Neural progenitor cell (in vitro differentiated cells): ENCODE data around the gene MICU2. TPM values are rescaled to one million over a fixed set of nuclear protein-coding genes. Genes with fewer than 3 reads are reported as not detected.

ENCODE experiments used
- DNase-seq: peaks from one replicate; pipeline ENCODE4 v3.0.0-alpha.2; 2016; ENCODE audit warnings: low spot score
- H2AFZ ChIP-seq: fragments of 200-600 bp; sonication (generic); replicated peaks from 2 replicates; pipeline ENCODE4 v1.6.1; 2016; ENCODE audit warnings: antibody characterized with exemption
- H3F3A ChIP-seq: fragments of 200-600 bp; sonication (generic); 2 replicates; pipeline ENCODE4 v1.6.1; 2016; ENCODE audit warnings: antibody characterized with exemption, low read depth
- H3K27ac ChIP-seq: fragments of 200-600 bp; sonication (generic); 2 replicates; pipeline ENCODE4 v1.5.1; 2016; ENCODE audit warnings: mild to moderate bottlenecking
- H3K27me3 ChIP-seq: fragments of 200-600 bp; sonication (generic); 2 replicates; pipeline ENCODE4 v1.6.1; 2016; ENCODE audit warnings: mild to moderate bottlenecking, moderate library complexity
- H3K36me3 ChIP-seq: fragments of 200-600 bp; sonication (generic); 2 replicates; pipeline ENCODE4 v1.5.1; 2016
- H3K4me1 ChIP-seq: fragments of 200-600 bp; sonication (generic); 2 replicates; pipeline ENCODE4 v1.6.1; 2016; ENCODE audit warnings: mixed run types
- H3K4me2 ChIP-seq: fragments of 200-600 bp; sonication (generic); 2 replicates; pipeline ENCODE4 v1.6.1; 2016
- H3K4me3 ChIP-seq: fragments of 200-600 bp; sonication (generic); 2 replicates; pipeline ENCODE4 v1.5.1; 2016
- H3K79me2 ChIP-seq: fragments of 200-600 bp; sonication (generic); 2 replicates; pipeline ENCODE4 v1.6.1; 2016; ENCODE audit warnings: low read depth
- H3K9ac ChIP-seq: fragments of 200-600 bp; sonication (generic); 2 replicates; pipeline ENCODE4 v1.6.1; 2016
- H3K9me3 ChIP-seq: fragments of 200-600 bp; sonication (generic); 2 replicates; pipeline ENCODE4 v1.5.1; 2016; ENCODE audit warnings: low read depth
- H4K20me1 ChIP-seq: fragments of 200-600 bp; sonication (generic); 2 replicates; pipeline ENCODE4 v1.6.1; 2016; ENCODE audit warnings: low read depth
- H3K27ac Mint-ChIP-seq: 3 replicates; pipeline ENCODE4 v1.8.0; 2021; ENCODE audit warnings: mixed read lengths
- H3K27me3 Mint-ChIP-seq: 2 replicates; pipeline ENCODE4 v1.8.0; 2022; ENCODE audit warnings: low read depth, mild to moderate bottlenecking, inconsistent platforms, moderate library complexity, mixed read lengths; ENCODE audit not compliant: insufficient read depth
- H3K36me3 Mint-ChIP-seq: 3 replicates; pipeline ENCODE4 v1.8.0; 2021; ENCODE audit warnings: mixed read lengths
- H3K4me1 Mint-ChIP-seq: 3 replicates; pipeline ENCODE4 v1.8.0; 2021; ENCODE audit warnings: mixed read lengths
- H3K4me3 Mint-ChIP-seq: 3 replicates; pipeline ENCODE4 v1.8.0; 2021; ENCODE audit warnings: mild to moderate bottlenecking, moderate library complexity, mixed read lengths
- H3K9me3 Mint-ChIP-seq: 3 replicates; pipeline ENCODE4 v1.8.0; 2020; ENCODE audit warnings: mixed read lengths
- EZH2 ChIP-seq: fragments of 200-600 bp; sonication (generic); IDR thresholded peaks from 2 replicates; pipeline ENCODE4 v1.6.1; 2017; ENCODE audit warnings: antibody characterized with exemption, mild to moderate bottlenecking, moderate library complexity
- EZH2phosphoT487 ChIP-seq: fragments of 200-600 bp; sonication (generic); IDR thresholded peaks from 2 replicates; pipeline ENCODE4 v1.6.1; 2017; ENCODE audit warnings: antibody characterized with exemption
- total RNA-seq: library from RNA; depleted of rRNA; stranded (reverse); fragments of >200 nt; gene quantifications from 2 replicates; pipeline ENCODE4 v1.2.3, GENCODE V29; 2015; ENCODE audit warnings: low replicate concordance
- TF ChIP-seq, protein P1 (sequence below): fragments of 200-600 bp; sonication (generic); IDR thresholded peaks from 2 replicates; pipeline ENCODE4 v1.5.1; 2017; ENCODE audit warnings: antibody characterized with exemption, mild to moderate bottlenecking

MICU2 gene
- total RNA-seq, 1 donor from 2014 or later, result 112 TPM

DNA sequence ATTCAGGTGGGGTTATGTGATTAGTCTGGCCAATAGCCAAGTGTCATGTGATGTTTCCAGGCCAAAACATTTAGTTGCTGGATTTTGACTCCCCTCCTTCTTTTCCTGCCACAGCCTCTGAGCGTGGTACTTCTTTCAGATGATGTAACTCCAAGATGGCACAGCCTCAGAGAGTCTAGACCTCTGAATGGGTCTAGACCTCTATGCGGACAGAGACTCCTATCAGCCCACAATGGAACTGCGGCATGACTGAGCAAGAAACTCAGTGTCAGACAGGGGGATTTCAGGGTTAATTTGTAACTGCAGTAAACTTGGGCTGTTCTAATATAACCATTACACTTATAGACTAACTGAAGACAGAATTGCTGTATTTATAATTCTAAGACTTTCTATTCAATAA, 102.3 kb downstream of the MICU2 start:
- no peak for TF ChIP-seq EZH2
- TF ChIP-seq EZH2phosphoT487, result no peak
- TF ChIP-seq, protein P1, sequence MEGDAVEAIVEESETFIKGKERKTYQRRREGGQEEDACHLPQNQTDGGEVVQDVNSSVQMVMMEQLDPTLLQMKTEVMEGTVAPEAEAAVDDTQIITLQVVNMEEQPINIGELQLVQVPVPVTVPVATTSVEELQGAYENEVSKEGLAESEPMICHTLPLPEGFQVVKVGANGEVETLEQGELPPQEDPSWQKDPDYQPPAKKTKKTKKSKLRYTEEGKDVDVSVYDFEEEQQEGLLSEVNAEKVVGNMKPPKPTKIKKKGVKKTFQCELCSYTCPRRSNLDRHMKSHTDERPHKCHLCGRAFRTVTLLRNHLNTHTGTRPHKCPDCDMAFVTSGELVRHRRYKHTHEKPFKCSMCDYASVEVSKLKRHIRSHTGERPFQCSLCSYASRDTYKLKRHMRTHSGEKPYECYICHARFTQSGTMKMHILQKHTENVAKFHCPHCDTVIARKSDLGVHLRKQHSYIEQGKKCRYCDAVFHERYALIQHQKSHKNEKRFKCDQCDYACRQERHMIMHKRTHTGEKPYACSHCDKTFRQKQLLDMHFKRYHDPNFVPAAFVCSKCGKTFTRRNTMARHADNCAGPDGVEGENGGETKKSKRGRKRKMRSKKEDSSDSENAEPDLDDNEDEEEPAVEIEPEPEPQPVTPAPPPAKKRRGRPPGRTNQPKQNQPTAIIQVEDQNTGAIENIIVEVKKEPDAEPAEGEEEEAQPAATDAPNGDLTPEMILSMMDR, result peak; percentile 24
- H4K20me1 ChIP-seq, result no peaks in the 10 kb centered on the region
- Mint-ChIP-seq H3K4me3 (no peak overlapping the region), H3K36me3 (peaks cover 6% of the 10 kb centered on the region), H3K4me1 (no peaks in the 10 kb centered on the region), H3K27ac (no peak overlapping the region), H3K27me3 (no peaks in the 10 kb centered on the region), H3K9me3 (no peaks in the 10 kb centered on the region)
- DNase-seq, result peak; percentile 6
- H3K4me3 ChIP-seq, result no peak overlapping the region
- H3K4me1 ChIP-seq, result no peaks in the 10 kb centered on the region
- no peak overlapping the region for H2AFZ ChIP-seq
- H3K9ac ChIP-seq, result no peak overlapping the region
- no peaks in the 10 kb centered on the region for H3F3A ChIP-seq
- no peaks in the 10 kb centered on the region for H3K79me2 ChIP-seq
- H3K27ac ChIP-seq, result no peak overlapping the region
- no peaks in the 10 kb centered on the region for H3K36me3 ChIP-seq
- no peaks in the 10 kb centered on the region for H3K27me3 ChIP-seq
- no peak overlapping the region for H3K4me2 ChIP-seq
- no peaks in the 10 kb centered on the region for H3K9me3 ChIP-seq

DNA sequence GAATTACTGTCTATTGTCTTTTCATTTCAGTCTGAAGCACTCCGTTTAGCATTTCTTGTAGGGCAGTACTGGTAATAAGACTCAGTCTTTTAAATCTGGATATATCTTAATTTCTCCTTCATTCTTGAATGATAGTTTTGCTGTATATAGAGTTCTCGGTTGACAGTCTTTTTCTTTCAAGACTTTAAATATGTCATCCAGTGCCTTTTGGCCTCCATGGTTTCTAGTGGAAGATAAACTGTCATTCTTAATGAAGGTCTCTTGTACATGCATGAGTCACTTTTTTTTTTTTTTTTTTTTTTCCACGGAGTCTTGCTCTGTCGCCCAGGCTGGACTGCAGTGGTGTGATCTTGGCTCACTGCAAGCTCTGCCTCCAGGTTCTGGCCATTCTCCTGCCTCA, 117.6 kb downstream of the MICU2 start:
- peaks cover 23% of the 10 kb centered on the region for H3K36me3 Mint-ChIP-seq
- no peak overlapping the region for H2AFZ ChIP-seq
- no peaks in the 10 kb centered on the region for H3K4me1 Mint-ChIP-seq
- DNase-seq, result no peak
- no peak overlapping the region for H3K4me2 ChIP-seq
- no peak overlapping the region for H3K27ac ChIP-seq
- no peak overlapping the region for H3K4me3 Mint-ChIP-seq
- no peak overlapping the region for H3K9ac ChIP-seq
- no peaks in the 10 kb centered on the region for H3K36me3 ChIP-seq
- no peaks in the 10 kb centered on the region for H3K4me1 ChIP-seq
- H4K20me1 ChIP-seq, result no peaks in the 10 kb centered on the region
- no peaks in the 10 kb centered on the region for H3F3A ChIP-seq
- H3K27me3 Mint-ChIP-seq, result peaks cover 3% of the 10 kb centered on the region
- TF ChIP-seq EZH2 (no peak), EZH2phosphoT487 (no peak)
- TF ChIP-seq, protein P1, result no peak
- H3K27ac Mint-ChIP-seq, result no peak overlapping the region
- peaks cover 34% of the 10 kb centered on the region for H3K9me3 Mint-ChIP-seq
- peaks cover 9% of the 10 kb centered on the region for H3K9me3 ChIP-seq
- H3K79me2 ChIP-seq, result no peaks in the 10 kb centered on the region
- H3K4me3 ChIP-seq, result no peak overlapping the region
- no peaks in the 10 kb centered on the region for H3K27me3 ChIP-seq

DNA sequence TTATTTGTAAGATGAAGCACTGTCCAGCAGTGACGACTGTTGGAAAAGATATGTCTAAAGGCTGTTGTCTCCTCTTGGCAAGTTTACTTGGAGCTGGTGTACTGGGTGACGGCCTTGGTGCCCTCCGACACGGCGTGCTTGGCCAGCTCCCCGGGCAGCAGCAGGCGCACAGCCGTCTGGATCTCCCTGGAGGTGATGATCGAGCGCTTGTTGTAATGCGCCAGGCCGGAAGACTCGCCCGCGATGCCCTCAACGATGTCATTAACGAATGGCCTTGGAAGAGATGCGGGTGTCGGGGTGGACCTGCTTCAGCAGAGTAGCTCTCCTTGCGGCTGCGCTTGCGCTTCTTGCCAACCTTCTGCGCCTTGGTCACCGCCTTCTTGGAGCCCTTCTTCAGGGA, 120.2 kb downstream of the MICU2 start:
- Histone ChIP-seq H3K9ac (no peak overlapping the region), H2AFZ (no peak overlapping the region), H3K27me3 (no peaks in the 10 kb centered on the region), H3K27ac (no peak overlapping the region), H3K4me1 (no peaks in the 10 kb centered on the region), H3K79me2 (no peaks in the 10 kb centered on the region), H3F3A (no peaks in the 10 kb centered on the region), H3K4me2 (no peak overlapping the region), H3K9me3 (peaks cover 9% of the 10 kb centered on the region), H4K20me1 (no peaks in the 10 kb centered on the region), H3K4me3 (no peak overlapping the region), H3K36me3 (no peaks in the 10 kb centered on the region)
- TF ChIP-seq EZH2phosphoT487 (no peak), EZH2 (no peak)
- TF ChIP-seq, protein P1, result no peak
- no peak for DNase-seq
- H3K36me3 Mint-ChIP-seq, result peaks cover 10% of the 10 kb centered on the region
- no peak overlapping the region for H3K27ac Mint-ChIP-seq
- H3K27me3 Mint-ChIP-seq, result peaks cover 3% of the 10 kb centered on the region
- H3K4me3 Mint-ChIP-seq, result no peak overlapping the region
- H3K9me3 Mint-ChIP-seq, result peaks cover 30% of the 10 kb centered on the region
- no peaks in the 10 kb centered on the region for H3K4me1 Mint-ChIP-seq
